ENCODE data around the gene AANAT. TPM values are rescaled to one million over a fixed set of nuclear protein-coding genes. Genes with fewer than 3 reads are reported as not detected.
"Not testable (repeated sequence)": the region's sequence is repeated elsewhere in the genome, so short reads cannot be mapped to it uniquely, and the experiment has no call there.

The AANAT gene
- total and polyA plus RNA-seq, 4 experiments from 2014 or later = not detected

GRCh38 chr17:76513306-76513692, 45.9 kb downstream of the AANAT start:
- H3K27me3 Mint-ChIP-seq = no peaks in the 10 kb centered on the region
- Histone ChIP-seq H3K4me1 (ENCODE audit: insufficient read depth, low read length) (peaks cover 74% of the 10 kb centered on the region), H3K9me3 (ENCODE audit: control insufficient read depth in 1 of 2, low read length in 2 of 2) (no peaks in the 10 kb centered on the region), H3K4me3 (ENCODE audit: low read length in 2 of 2) (no peak overlapping the region), H3K27me3 (ENCODE audit: insufficient read depth, low read length) (no peaks in the 10 kb centered on the region), H3K27ac (ENCODE audit: low read depth, low read length) (no peak overlapping the region), H3K36me3 (ENCODE audit: insufficient read depth, low read length) (no peaks in the 10 kb centered on the region)
- ChIA-PET CTCF (ENCODE audit: partially characterized antibody) (interaction anchor here (2.6 to 3.5 kb wide), 3 partner anchors 9 to 111 kb away, joined by 8 to 19 read pairs (median 14); partner anchors contain the start of gene AANAT), POLR2A (ENCODE audit: partially characterized antibody) (interaction anchor here (0.6 to 6.9 kb wide), 5 partner anchors 12 to 60 kb away, joined by 4 to 68 read pairs (median 13); partner anchors contain the start of genes RHBDF2 and UBE2O)
- no peaks in the 10 kb centered on the region for H3K36me3 Mint-ChIP-seq
- intact Hi-C loops (cut with micrococcal nuclease) = no loop called here
- H3K4me3 Mint-ChIP-seq = peak overlapping the region in 7 of 8 donors; percentile 5 to 70 (median 52)
- peak in 1 of 5 donors; percentile 5 for DNase-seq
- H3K27ac Mint-ChIP-seq = peak overlapping the region; percentile 87 to 98 (median 94)
- peaks cover 28 to 67% (median 47%) of the 10 kb centered on the region in 4 donors for H3K4me1 Mint-ChIP-seq
- H3K9me3 Mint-ChIP-seq = no peaks in the 10 kb centered on the region

GRCh38 chr17:76514355-76514754, 47.0 kb downstream of the AANAT start:
- not testable (repeated sequence) for H3K36me3 ChIP-seq (ENCODE audit: insufficient read depth, low read length); H3K9me3 ChIP-seq (ENCODE audit: control insufficient read depth in 1 of 2, low read length in 2 of 2); H3K4me3 ChIP-seq (ENCODE audit: low read length in 2 of 2); H3K9me3 Mint-ChIP-seq; H3K27me3 Mint-ChIP-seq; H3K27me3 ChIP-seq (ENCODE audit: insufficient read depth, low read length); H3K36me3 Mint-ChIP-seq
- peak in 1 of 5 donors; percentile 39 for DNase-seq
- CTCF ChIA-PET (ENCODE audit: partially characterized antibody) = interaction anchor here (1.0 to 3.5 kb wide), 10 partner anchors 9 to 167 kb away, joined by 3 to 14 read pairs (median 6); partner anchors contain the start of genes AANAT and ST6GALNAC2
- Histone ChIP-seq H3K27ac (ENCODE audit: low read depth, low read length) (peak overlapping the region; percentile 76), H3K4me1 (ENCODE audit: insufficient read depth, low read length) (peaks cover 82% of the 10 kb centered on the region)
- intact Hi-C loops (cut with micrococcal nuclease) = loop anchor here (2.0 kb wide), 1 partner anchor 62 kb away; the partner anchor contains the start of gene UBE2O
- Mint-ChIP-seq H3K4me1 (peaks cover 31 to 75% (median 51%) of the 10 kb centered on the region in 4 donors), H3K27ac (peak overlapping the region; percentile 94 to 100 (median 99)), H3K4me3 (peak overlapping the region in 7 of 8 donors; percentile 20 to 86 (median 31))
- POLR2A ChIA-PET (ENCODE audit: partially characterized antibody) = interaction anchor here (0.8 to 6.9 kb wide), 12 partner anchors 7 to 734 kb away, joined by 3 to 68 read pairs (median 6); partner anchors contain the start of genes JMJD6, METTL23, RHBDF2 and UBE2O

GRCh38 chr17:76515274-76515949, 48.0 kb downstream of the AANAT start:
- Mint-ChIP-seq H3K27ac (peak overlapping the region; percentile 94 to 100 (median 99)), H3K9me3 (no peaks in the 10 kb centered on the region), H3K36me3 (no peaks in the 10 kb centered on the region), H3K27me3 (no peaks in the 10 kb centered on the region), H3K4me1 (peaks cover 31 to 85% (median 51%) of the 10 kb centered on the region in 4 donors), H3K4me3 (peak overlapping the region; percentile 69 to 86 (median 80))
- no peaks in the 10 kb centered on the region for H3K9me3 ChIP-seq (ENCODE audit: control insufficient read depth in 1 of 2, low read length in 2 of 2)
- POLR2A ChIA-PET (ENCODE audit: partially characterized antibody) = interaction anchor here (0.7 to 6.9 kb wide), 21 partner anchors 9 to 613 kb away, joined by 3 to 68 read pairs (median 5); partner anchors contain the start of genes JMJD6, METTL23, RHBDF2 and ST6GALNAC1
- H3K4me1 ChIP-seq (ENCODE audit: insufficient read depth, low read length) = peaks cover 82% of the 10 kb centered on the region
- no peaks in the 10 kb centered on the region for H3K27me3 ChIP-seq (ENCODE audit: insufficient read depth, low read length)
- DNase-seq = peak; percentile 91 to 95 (median 94)
- H3K27ac ChIP-seq (ENCODE audit: low read depth, low read length) = peak overlapping the region; percentile 76
- intact Hi-C loops (cut with micrococcal nuclease) = loop anchor here (1.0 to 5.0 kb wide), 5 partner anchors 9 to 212 kb away; partner anchors contain the start of genes JMJD6, METTL23, RHBDF2 and UBE2O
- no peaks in the 10 kb centered on the region for H3K36me3 ChIP-seq (ENCODE audit: insufficient read depth, low read length)
- CTCF ChIA-PET (ENCODE audit: partially characterized antibody) = interaction anchor here (0.7 to 3.5 kb wide), 12 partner anchors 8 to 394 kb away, joined by 3 to 14 read pairs (median 4); partner anchors contain the start of genes AANAT and ST6GALNAC2
- H3K4me3 ChIP-seq (ENCODE audit: low read length in 2 of 2) = peak overlapping the region; percentile 20 to 25

GRCh38 chr17:76517638-76518038, 50.2 kb downstream of the AANAT start:
- Mint-ChIP-seq H3K9me3 (no peaks in the 10 kb centered on the region), H3K4me3 (peak overlapping the region in 4 of 8 donors; percentile 5 to 52 (median 24)), H3K4me1 (peaks cover 24 to 68% (median 41%) of the 10 kb centered on the region in 4 donors), H3K27me3 (no peaks in the 10 kb centered on the region), H3K27ac (peak overlapping the region; percentile 75 to 96 (median 90)), H3K36me3 (no peaks in the 10 kb centered on the region)
- CTCF ChIA-PET (ENCODE audit: partially characterized antibody) = interaction anchor here (1.2 to 10.8 kb wide), 5 partner anchors 10 to 106 kb away, joined by 5 to 126 read pairs (median 11); no protein-coding TSS in a partner anchor
- Histone ChIP-seq H3K4me3 (ENCODE audit: low read length in 2 of 2) (no peak overlapping the region), H3K27ac (ENCODE audit: low read depth, low read length) (peak overlapping the region; percentile 40), H3K27me3 (ENCODE audit: insufficient read depth, low read length) (no peaks in the 10 kb centered on the region), H3K9me3 (ENCODE audit: control insufficient read depth in 1 of 2, low read length in 2 of 2) (no peaks in the 10 kb centered on the region), H3K36me3 (ENCODE audit: insufficient read depth, low read length) (no peaks in the 10 kb centered on the region), H3K4me1 (ENCODE audit: insufficient read depth, low read length) (peaks cover 62% of the 10 kb centered on the region)
- DNase-seq = no peak
- POLR2A ChIA-PET (ENCODE audit: partially characterized antibody) = interaction anchor here (0.7 to 2.2 kb wide), 6 partner anchors 11 to 141 kb away, joined by 3 to 10 read pairs (median 4); no protein-coding TSS in a partner anchor
- intact Hi-C loops (cut with micrococcal nuclease) = loop anchor here (5.0 kb wide), 1 partner anchor 210 kb away; the partner anchor contains the start of genes JMJD6 and METTL23

GRCh38 chr17:76519048-76519966, 51.9 kb downstream of the AANAT start:
- DNase-seq = no peak
- H3K9me3 ChIP-seq (ENCODE audit: control insufficient read depth in 1 of 2, low read length in 2 of 2) = no peaks in the 10 kb centered on the region
- Mint-ChIP-seq H3K27ac (peak overlapping the region; percentile 69 to 98 (median 88)), H3K4me3 (no peak overlapping the region), H3K9me3 (no peaks in the 10 kb centered on the region), H3K27me3 (no peaks in the 10 kb centered on the region), H3K36me3 (no peaks in the 10 kb centered on the region), H3K4me1 (peaks cover 21 to 64% (median 36%) of the 10 kb centered on the region in 4 donors)
- no peak overlapping the region for H3K27ac ChIP-seq (ENCODE audit: low read depth, low read length)
- intact Hi-C loops (cut with micrococcal nuclease) = loop anchor here (5.0 kb wide), 1 partner anchor 208 kb away; the partner anchor contains the start of genes JMJD6 and METTL23
- CTCF ChIA-PET (ENCODE audit: partially characterized antibody) = interaction anchor here (0.6 to 10.8 kb wide), 7 partner anchors 27 to 198 kb away, joined by 3 to 126 read pairs (median 3); no protein-coding TSS in a partner anchor
- POLR2A ChIA-PET (ENCODE audit: partially characterized antibody) = interaction anchor here (0.6 to 1.5 kb wide), 4 partner anchors 38 to 159 kb away, joined by 3 to 8 read pairs (median 3); partner anchors contain the start of gene ST6GALNAC2
- H3K4me1 ChIP-seq (ENCODE audit: insufficient read depth, low read length) = peaks cover 54% of the 10 kb centered on the region
- no peak overlapping the region for H3K4me3 ChIP-seq (ENCODE audit: low read length in 2 of 2)
- no peaks in the 10 kb centered on the region for H3K27me3 ChIP-seq (ENCODE audit: insufficient read depth, low read length)
- H3K36me3 ChIP-seq (ENCODE audit: insufficient read depth, low read length) = no peaks in the 10 kb centered on the region
